Endothelial cell of umbilical vein (primary cell): ENCODE results near the gene MCRIP2. TPM values are rescaled to one million over a fixed set of nuclear protein-coding genes. Genes with fewer than 3 reads are reported as not detected.

Experiments used
- BruUV-seq: library from RNA; stranded (reverse); fragments of 400-500 nt; replicated peaks from 2 replicates; lab custom pipeline; 2021; lab: Mats Ljungman, UMichigan
- CTCF ChIA-PET: fragments of 300-600, 350-600 bp; sonication (Branson Sonifier 250); formaldehyde crosslinking; loops from one replicate; lab custom pipeline; 2021; ENCODE audit warnings: antibody characterized with exemption, inconsistent platforms; lab: Charles Lee
- POLR2A ChIA-PET: fragments of 300-600, 350-600 bp; sonication (Branson Sonifier 250); formaldehyde crosslinking; loops from one replicate; lab custom pipeline; 2021; ENCODE audit warnings: antibody characterized with exemption, inconsistent platforms; lab: Charles Lee
- DNase-seq: peaks from one replicate; pipeline ENCODE4 v3.0.0-alpha.2; 2011; ENCODE audit warnings: low read depth, low spot score
- FAIRE-seq: peaks from 2 replicates; lab custom pipeline; 2011; peaks lifted over from hg19 to GRCh38; lab: Jason Lieb, UNC
- H2AFZ ChIP-seq: 2 replicates; pipeline ENCODE4 v1.6.0; 2012; ENCODE audit warnings: low read depth, low read length, control low read depth, inconsistent platforms
- H3K27ac ChIP-seq: 2 replicates; pipeline ENCODE4 v1.5.1; 2011; ENCODE audit warnings: low read depth, mild to moderate bottlenecking, control low read depth, low read length, moderate library complexity; ENCODE audit not compliant: insufficient read depth
- H3K27me3 ChIP-seq, 2 experiments: 2 replicates each; pipeline versions ENCODE4 v1.6.0 to v1.6.1; 2011; ENCODE audit warnings: low read length in 2 of 2, mixed read lengths in 1 of 2; ENCODE audit not compliant: control insufficient read depth in 2 of 2, insufficient read depth in 2 of 2
- H3K36me3 ChIP-seq, 2 experiments: 2 replicates in 1 of 2; 3 replicates in 1 of 2; pipeline ENCODE4 v1.5.1; 2011; ENCODE audit warnings: low read length in 2 of 2, mild to moderate bottlenecking in 1 of 2, moderate library complexity in 1 of 2; ENCODE audit not compliant: control insufficient read depth in 2 of 2, insufficient read depth in 2 of 2; ENCODE audit errors: extremely low read depth in 1 of 2
- H3K4me1 ChIP-seq: 3 replicates; pipeline ENCODE4 v1.5.1; 2011; ENCODE audit warnings: mild to moderate bottlenecking, low read length; ENCODE audit not compliant: control insufficient read depth, insufficient read depth; ENCODE audit errors: extremely low read depth
- H3K4me2 ChIP-seq: 2 replicates; pipeline ENCODE4 v1.6.1; 2011; ENCODE audit warnings: low read length, control low read depth, mixed read lengths; ENCODE audit not compliant: insufficient read depth
- H3K4me3 ChIP-seq, 3 experiments: fragments of 200-600 bp in 1 of 3; sonication (generic), shearing (Covaris generic) in 1 of 3; replicated peaks in 1 of 3; 2 replicates each; pipeline ENCODE4 v1.5.1; 2011 to 2016; ENCODE audit warnings: control low read depth in 3 of 3, low read length in 3 of 3, mild to moderate bottlenecking in 2 of 3, inconsistent platforms in 1 of 3, low read depth in 1 of 3, moderate library complexity in 1 of 3; ENCODE audit not compliant: insufficient read depth in 1 of 3
- H3K79me2 ChIP-seq: 2 replicates; pipeline ENCODE4 v1.6.0; 2012; ENCODE audit warnings: low read length, inconsistent platforms; ENCODE audit not compliant: control insufficient read depth, insufficient read depth
- H3K9ac ChIP-seq: replicated peaks from 2 replicates; pipeline ENCODE3; 2011; ENCODE audit warnings: low read length, control low read depth; ENCODE audit not compliant: insufficient read depth; ENCODE audit errors: extremely low read depth
- H3K9me1 ChIP-seq: replicated peaks from 3 replicates; pipeline ENCODE4 v1.6.0; 2011; ENCODE audit warnings: mild to moderate bottlenecking, low read length; ENCODE audit not compliant: control insufficient read depth, insufficient read depth; ENCODE audit errors: extremely low read depth
- H3K9me3 ChIP-seq: replicated peaks from 2 replicates; pipeline ENCODE4 v1.5.1; 2012; ENCODE audit warnings: low read length, inconsistent platforms; ENCODE audit not compliant: control insufficient read depth, insufficient read depth
- H4K20me1 ChIP-seq: replicated peaks from 2 replicates; pipeline ENCODE3; 2011; ENCODE audit warnings: mild to moderate bottlenecking, low read length; ENCODE audit not compliant: control insufficient read depth, insufficient read depth; ENCODE audit errors: extremely low read depth
- EZH2 ChIP-seq: IDR thresholded peaks from 2 replicates; pipeline ENCODE4 v1.6.1; 2012; ENCODE audit warnings: borderline replicate concordance, low read depth, mild to moderate bottlenecking, moderate library complexity, low read length, inconsistent platforms; ENCODE audit not compliant: severe bottlenecking
- FOS ChIP-seq: IDR thresholded peaks from 2 replicates; pipeline ENCODE4 v1.6.1; 2011; ENCODE audit warnings: mild to moderate bottlenecking, low read length, moderate library complexity, borderline replicate concordance; ENCODE audit not compliant: insufficient read depth
- GATA2 ChIP-seq: IDR thresholded peaks from 2 replicates; pipeline ENCODE4 v1.7.0; 2011; ENCODE audit warnings: low read depth, mild to moderate bottlenecking, moderate library complexity, mixed read lengths, low read length; ENCODE audit not compliant: insufficient read length, insufficient read depth
- JUN ChIP-seq: IDR thresholded peaks from 2 replicates; pipeline ENCODE4 v1.6.1; 2011; ENCODE audit warnings: borderline replicate concordance, low read depth; ENCODE audit not compliant: insufficient read length, insufficient read depth
- MAX ChIP-seq: IDR thresholded peaks from 2 replicates; pipeline ENCODE4 v1.6.1; 2011; ENCODE audit not compliant: insufficient read depth, insufficient read length
- MYC ChIP-seq: IDR thresholded peaks from one replicate; pipeline ENCODE4 v1.6.1; 2011; ENCODE audit warnings: mild to moderate bottlenecking, low read depth, low read length
- POLR2A ChIP-seq: IDR thresholded peaks from 2 replicates; pipeline ENCODE4 v1.6.1; 2012; ENCODE audit warnings: low read depth, mild to moderate bottlenecking, control low read depth, low read length
- POLR2AphosphoS5 ChIP-seq: IDR thresholded peaks from 2 replicates; pipeline ENCODE4 v1.6.1; 2012; ENCODE audit warnings: low read depth, mild to moderate bottlenecking, control low read depth, low read length, moderate library complexity; ENCODE audit not compliant: insufficient read depth
- dilution Hi-C: fragments of 300-500 bp; cut with MboI; formaldehyde crosslinking; loops from one replicate; pipeline ENCODE4 v1.15.0; 2019; ENCODE audit warnings: low sequenced_read_pairs; ENCODE audit not compliant: extremely low pct_ligation_motif_present
- intact Hi-C: fragments of 100-400 bp; cut with micrococcal nuclease; formaldehyde crosslinking; loops from one replicate; pipeline ENCODE4 v1.10.0; 2022
- polyA plus RNA-seq, 4 experiments: library from polyadenylated mRNA; depleted of rRNA in 3 of 4; stranded (reverse) in 3 of 4; unstranded in 1 of 4; fragments of >200 nt; gene quantifications; 2 replicates each; pipeline versions ENCODE4 v1.2.1 to v1.2.3, GENCODE V29; 2011 to 2012; ENCODE audit warnings: missing spikeins in 1 of 4
- total RNA-seq: library from RNA; stranded (reverse); gene quantifications from 2 replicates; pipeline ENCODE4 v1.2.3, GENCODE V29; 2021
- TF ChIP-seq, protein P1 (sequence below), 2 donors: IDR thresholded peaks; 1 replicate in 1 of 2; 2 replicates in 1 of 2; pipeline ENCODE4 v1.5.1; 2011; ENCODE audit warnings: low read length in 2 of 2, mild to moderate bottlenecking in 2 of 2, moderate library complexity in 2 of 2, control low read depth in 1 of 2, inconsistent platforms in 1 of 2, low read depth in 1 of 2; ENCODE audit not compliant: insufficient read depth in 1 of 2; ENCODE audit errors: extremely low read depth in 1 of 2

Gene MCRIP2
- total and polyA plus RNA-seq, 2 donors (not counting 3 experiments of a cell fraction or from before 2014, with no cell fraction given), result 17.1 to 18.9 TPM

- no peaks in the 10 kb centered on the region for H3K79me2 ChIP-seq
- no peak overlapping the region for H3K4me2 ChIP-seq
- intact Hi-C loops, result no loop called here
- CTCF ChIA-PET, result no interaction called here
- no TSS peak for BruUV-seq
- no peak overlapping the region for H2AFZ ChIP-seq
- H3K36me3 ChIP-seq, result peaks cover 0 to 5% of the 10 kb centered on the region in 2 experiments
- TF ChIP-seq, protein P1, sequence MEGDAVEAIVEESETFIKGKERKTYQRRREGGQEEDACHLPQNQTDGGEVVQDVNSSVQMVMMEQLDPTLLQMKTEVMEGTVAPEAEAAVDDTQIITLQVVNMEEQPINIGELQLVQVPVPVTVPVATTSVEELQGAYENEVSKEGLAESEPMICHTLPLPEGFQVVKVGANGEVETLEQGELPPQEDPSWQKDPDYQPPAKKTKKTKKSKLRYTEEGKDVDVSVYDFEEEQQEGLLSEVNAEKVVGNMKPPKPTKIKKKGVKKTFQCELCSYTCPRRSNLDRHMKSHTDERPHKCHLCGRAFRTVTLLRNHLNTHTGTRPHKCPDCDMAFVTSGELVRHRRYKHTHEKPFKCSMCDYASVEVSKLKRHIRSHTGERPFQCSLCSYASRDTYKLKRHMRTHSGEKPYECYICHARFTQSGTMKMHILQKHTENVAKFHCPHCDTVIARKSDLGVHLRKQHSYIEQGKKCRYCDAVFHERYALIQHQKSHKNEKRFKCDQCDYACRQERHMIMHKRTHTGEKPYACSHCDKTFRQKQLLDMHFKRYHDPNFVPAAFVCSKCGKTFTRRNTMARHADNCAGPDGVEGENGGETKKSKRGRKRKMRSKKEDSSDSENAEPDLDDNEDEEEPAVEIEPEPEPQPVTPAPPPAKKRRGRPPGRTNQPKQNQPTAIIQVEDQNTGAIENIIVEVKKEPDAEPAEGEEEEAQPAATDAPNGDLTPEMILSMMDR (IDR thresholded peaks at IDR 0.05; ENCODE audit: extremely low read depth in 1 of 2, insufficient read depth in 1 of 2, low read depth in 1 of 2, low read length in 2 of 2), result no peak
- TF ChIP-seq FOS, result no peak
- TF ChIP-seq POLR2AphosphoS5, result no peak
- no peak for TF ChIP-seq JUN
- H3K4me3 ChIP-seq, result no peak overlapping the region
- POLR2A ChIA-PET, result no interaction called here
- peaks cover 3% of the 10 kb centered on the region for H3K4me1 ChIP-seq
- no peak overlapping the region for H3K27ac ChIP-seq
- H3K9ac ChIP-seq, result no peak overlapping the region
- no peaks in the 10 kb centered on the region for H3K9me3 ChIP-seq
- no peaks in the 10 kb centered on the region for H3K27me3 ChIP-seq
- dilution Hi-C loops, result no loop called here
- FAIRE-seq (no peak), DNase-seq (no peak)
- H3K9me1 ChIP-seq, result no peaks in the 10 kb centered on the region
- no peaks in the 10 kb centered on the region for H4K20me1 ChIP-seq
Measured at GRCh38 chr16:629185-629832, 12.3 kb upstream of the MCRIP2 start.

GRCh38 chr16:629833-630248 lies 11.8 kb upstream of the MCRIP2 start:
- no peak overlapping the region for H3K4me2 ChIP-seq
- H3K27me3 ChIP-seq, result no peaks in the 10 kb centered on the region
- intact Hi-C loops, result no loop called here
- TF ChIP-seq FOS (no peak), POLR2A (no peak), JUN (no peak), MAX (no peak), POLR2AphosphoS5 (no peak), EZH2 (no peak), MYC (no peak), GATA2 (no peak)
- TF ChIP-seq, protein P1 (IDR thresholded peaks at IDR 0.05; ENCODE audit: extremely low read depth in 1 of 2, insufficient read depth in 1 of 2, low read depth in 1 of 2, low read length in 2 of 2), result no peak
- no peaks in the 10 kb centered on the region for H3K9me3 ChIP-seq
- DNase-seq (no peak), FAIRE-seq (no peak)
- no peak overlapping the region for H2AFZ ChIP-seq
- BruUV-seq, result no TSS peak
- no peaks in the 10 kb centered on the region for H4K20me1 ChIP-seq
- H3K4me3 ChIP-seq, result no peak overlapping the region
- peaks cover 3% of the 10 kb centered on the region for H3K4me1 ChIP-seq
- H3K9me1 ChIP-seq, result no peaks in the 10 kb centered on the region
- peaks cover 2% of the 10 kb centered on the region for H3K79me2 ChIP-seq
- ChIA-PET POLR2A (no interaction called here), CTCF (no interaction called here)
- dilution Hi-C loops, result no loop called here
- no peak overlapping the region for H3K27ac ChIP-seq
- H3K36me3 ChIP-seq, result peaks cover 0 to 5% of the 10 kb centered on the region in 2 experiments
- H3K9ac ChIP-seq, result no peak overlapping the region
